ENCODE data around the gene LAMC1. TPM values are rescaled to one million over a fixed set of nuclear protein-coding genes. Genes with fewer than 3 reads are reported as not detected.

Gene LAMC1
- total RNA-seq, 1 experiment from 2014 or later, result 10.8 TPM

GRCh38 chr1:183165456-183165855 lies 142.2 kb downstream of the LAMC1 start:
- H3K9ac ChIP-seq (ENCODE audit: low read length), result no peak overlapping the region
- H2AFZ ChIP-seq (ENCODE audit: low read length), result no peak overlapping the region
- no peak overlapping the region for H3K4me3 ChIP-seq (ENCODE audit: low read length)
- no peak for DNase-seq
- no peaks in the 10 kb centered on the region for H3K36me3 ChIP-seq (ENCODE audit: insufficient read depth, low read length)
- H3K27me3 ChIP-seq (ENCODE audit: low read length), result no peaks in the 10 kb centered on the region
- no peak overlapping the region for H3K4me2 ChIP-seq (ENCODE audit: low read depth, low read length, poor library complexity, severe bottlenecking)
- no peaks in the 10 kb centered on the region for H3K4me1 ChIP-seq (ENCODE audit: low read length)
- H3K27ac ChIP-seq (ENCODE audit: low read length), result no peak overlapping the region
- H3K9me2 ChIP-seq (replicated peaks; ENCODE audit: insufficient read depth, low read length), result no peaks in the 10 kb centered on the region
- no peaks in the 10 kb centered on the region for H4K20me1 ChIP-seq (ENCODE audit: insufficient read depth, low read depth, low read length)
- no peaks in the 10 kb centered on the region for H3K9me3 ChIP-seq (ENCODE audit: low read length)
- no peaks in the 10 kb centered on the region for H3K79me2 ChIP-seq (ENCODE audit: low read length)

- no peaks in the 10 kb centered on the region for H3K36me3 ChIP-seq (ENCODE audit: insufficient read depth, low read length)
- H3K27ac ChIP-seq (ENCODE audit: low read length), result no peak overlapping the region
- no peak overlapping the region for H3K4me3 ChIP-seq (ENCODE audit: low read length)
- no peaks in the 10 kb centered on the region for H3K79me2 ChIP-seq (ENCODE audit: low read length)
- no peaks in the 10 kb centered on the region for H3K9me2 ChIP-seq (replicated peaks; ENCODE audit: insufficient read depth, low read length)
- no peaks in the 10 kb centered on the region for H3K27me3 ChIP-seq (ENCODE audit: low read length)
- H2AFZ ChIP-seq (ENCODE audit: low read length), result no peak overlapping the region
- H3K9ac ChIP-seq (ENCODE audit: low read length), result no peak overlapping the region
- no peak for DNase-seq
- H3K9me3 ChIP-seq (ENCODE audit: low read length), result no peaks in the 10 kb centered on the region
- no peak overlapping the region for H3K4me2 ChIP-seq (ENCODE audit: low read depth, low read length, poor library complexity, severe bottlenecking)
- H4K20me1 ChIP-seq (ENCODE audit: insufficient read depth, low read depth, low read length), result no peaks in the 10 kb centered on the region
- H3K4me1 ChIP-seq (ENCODE audit: low read length), result no peaks in the 10 kb centered on the region
These were observed 143.2 kb downstream of the LAMC1 start for GRCh38 chr1:183166454-183166853.

GRCh38 chr1:183167676-183168075 lies 144.5 kb downstream of the LAMC1 start:
- H3K27me3 ChIP-seq (ENCODE audit: low read length), result no peaks in the 10 kb centered on the region
- H3K9me2 ChIP-seq (replicated peaks; ENCODE audit: insufficient read depth, low read length), result no peaks in the 10 kb centered on the region
- no peak for DNase-seq
- no peaks in the 10 kb centered on the region for H3K36me3 ChIP-seq (ENCODE audit: insufficient read depth, low read length)
- H3K4me3 ChIP-seq (ENCODE audit: low read length), result no peak overlapping the region
- no peaks in the 10 kb centered on the region for H4K20me1 ChIP-seq (ENCODE audit: insufficient read depth, low read depth, low read length)
- H3K9me3 ChIP-seq (ENCODE audit: low read length), result no peaks in the 10 kb centered on the region
- H3K9ac ChIP-seq (ENCODE audit: low read length), result no peak overlapping the region
- no peaks in the 10 kb centered on the region for H3K79me2 ChIP-seq (ENCODE audit: low read length)
- no peak overlapping the region for H3K27ac ChIP-seq (ENCODE audit: low read length)
- no peak overlapping the region for H2AFZ ChIP-seq (ENCODE audit: low read length)
- no peak overlapping the region for H3K4me2 ChIP-seq (ENCODE audit: low read depth, low read length, poor library complexity, severe bottlenecking)
- no peaks in the 10 kb centered on the region for H3K4me1 ChIP-seq (ENCODE audit: low read length)

- Histone ChIP-seq H3K36me3 (ENCODE audit: insufficient read depth, low read length) (no peaks in the 10 kb centered on the region), H4K20me1 (ENCODE audit: insufficient read depth, low read depth, low read length) (no peaks in the 10 kb centered on the region), H3K9me3 (ENCODE audit: low read length) (no peaks in the 10 kb centered on the region), H3K4me1 (ENCODE audit: low read length) (no peaks in the 10 kb centered on the region), H3K4me2 (ENCODE audit: low read depth, low read length, poor library complexity, severe bottlenecking) (no peak overlapping the region), H2AFZ (ENCODE audit: low read length) (no peak overlapping the region), H3K27ac (ENCODE audit: low read length) (no peak overlapping the region), H3K9me2 (replicated peaks; ENCODE audit: insufficient read depth, low read length) (no peaks in the 10 kb centered on the region), H3K9ac (ENCODE audit: low read length) (no peak overlapping the region), H3K4me3 (ENCODE audit: low read length) (no peak overlapping the region), H3K79me2 (ENCODE audit: low read length) (no peaks in the 10 kb centered on the region), H3K27me3 (ENCODE audit: low read length) (no peaks in the 10 kb centered on the region)
- no peak for DNase-seq
These were observed 145.1 kb downstream of the LAMC1 start for GRCh38 chr1:183168308-183168707.

GRCh38 chr1:183173828-183174227 lies 150.6 kb downstream of the LAMC1 start:
- Histone ChIP-seq H3K9me3 (ENCODE audit: low read length) (no peaks in the 10 kb centered on the region), H3K36me3 (ENCODE audit: insufficient read depth, low read length) (no peaks in the 10 kb centered on the region), H3K9ac (ENCODE audit: low read length) (no peak overlapping the region), H3K4me2 (ENCODE audit: low read depth, low read length, poor library complexity, severe bottlenecking) (no peak overlapping the region), H2AFZ (ENCODE audit: low read length) (no peak overlapping the region), H3K27me3 (ENCODE audit: low read length) (no peaks in the 10 kb centered on the region), H3K79me2 (ENCODE audit: low read length) (no peaks in the 10 kb centered on the region), H3K4me3 (ENCODE audit: low read length) (no peak overlapping the region), H3K27ac (ENCODE audit: low read length) (no peak overlapping the region), H4K20me1 (ENCODE audit: insufficient read depth, low read depth, low read length) (no peaks in the 10 kb centered on the region), H3K9me2 (replicated peaks; ENCODE audit: insufficient read depth, low read length) (no peaks in the 10 kb centered on the region), H3K4me1 (ENCODE audit: low read length) (no peaks in the 10 kb centered on the region)
- no peak for DNase-seq

GRCh38 chr1:183175631-183176030 lies 152.4 kb downstream of the LAMC1 start:
- no peaks in the 10 kb centered on the region for H3K9me2 ChIP-seq (replicated peaks; ENCODE audit: insufficient read depth, low read length)
- no peaks in the 10 kb centered on the region for H3K27me3 ChIP-seq (ENCODE audit: low read length)
- no peaks in the 10 kb centered on the region for H3K36me3 ChIP-seq (ENCODE audit: insufficient read depth, low read length)
- no peaks in the 10 kb centered on the region for H3K9me3 ChIP-seq (ENCODE audit: low read length)
- no peak overlapping the region for H2AFZ ChIP-seq (ENCODE audit: low read length)
- no peak overlapping the region for H3K27ac ChIP-seq (ENCODE audit: low read length)
- H3K4me1 ChIP-seq (ENCODE audit: low read length), result no peaks in the 10 kb centered on the region
- H4K20me1 ChIP-seq (ENCODE audit: insufficient read depth, low read depth, low read length), result no peaks in the 10 kb centered on the region
- no peak for DNase-seq
- no peak overlapping the region for H3K4me2 ChIP-seq (ENCODE audit: low read depth, low read length, poor library complexity, severe bottlenecking)
- no peak overlapping the region for H3K9ac ChIP-seq (ENCODE audit: low read length)
- no peak overlapping the region for H3K4me3 ChIP-seq (ENCODE audit: low read length)
- H3K79me2 ChIP-seq (ENCODE audit: low read length), result no peaks in the 10 kb centered on the region

- Histone ChIP-seq H3K9me3 (ENCODE audit: low read length) (no peaks in the 10 kb centered on the region), H3K4me1 (ENCODE audit: low read length) (no peaks in the 10 kb centered on the region), H3K9me2 (replicated peaks; ENCODE audit: insufficient read depth, low read length) (no peaks in the 10 kb centered on the region), H3K36me3 (ENCODE audit: insufficient read depth, low read length) (no peaks in the 10 kb centered on the region), H3K4me3 (ENCODE audit: low read length) (no peak overlapping the region), H3K9ac (ENCODE audit: low read length) (no peak overlapping the region), H3K27ac (ENCODE audit: low read length) (no peak overlapping the region), H3K79me2 (ENCODE audit: low read length) (no peaks in the 10 kb centered on the region), H4K20me1 (ENCODE audit: insufficient read depth, low read depth, low read length) (no peaks in the 10 kb centered on the region), H3K4me2 (ENCODE audit: low read depth, low read length, poor library complexity, severe bottlenecking) (no peak overlapping the region), H2AFZ (ENCODE audit: low read length) (no peak overlapping the region), H3K27me3 (ENCODE audit: low read length) (no peaks in the 10 kb centered on the region)
- no peak for DNase-seq
These were observed 155.3 kb downstream of the LAMC1 start for GRCh38 chr1:183178545-183178944.

GRCh38 chr1:183179033-183179432 lies 155.8 kb downstream of the LAMC1 start:
- no peak overlapping the region for H3K27ac ChIP-seq (ENCODE audit: low read length)
- no peaks in the 10 kb centered on the region for H3K4me1 ChIP-seq (ENCODE audit: low read length)
- H4K20me1 ChIP-seq (ENCODE audit: insufficient read depth, low read depth, low read length), result no peaks in the 10 kb centered on the region
- no peak overlapping the region for H3K4me3 ChIP-seq (ENCODE audit: low read length)
- DNase-seq, result no peak
- H3K9ac ChIP-seq (ENCODE audit: low read length), result no peak overlapping the region
- no peaks in the 10 kb centered on the region for H3K79me2 ChIP-seq (ENCODE audit: low read length)
- H3K9me2 ChIP-seq (replicated peaks; ENCODE audit: insufficient read depth, low read length), result no peaks in the 10 kb centered on the region
- H3K9me3 ChIP-seq (ENCODE audit: low read length), result no peaks in the 10 kb centered on the region
- no peak overlapping the region for H3K4me2 ChIP-seq (ENCODE audit: low read depth, low read length, poor library complexity, severe bottlenecking)
- H3K36me3 ChIP-seq (ENCODE audit: insufficient read depth, low read length), result no peaks in the 10 kb centered on the region
- no peaks in the 10 kb centered on the region for H3K27me3 ChIP-seq (ENCODE audit: low read length)
- H2AFZ ChIP-seq (ENCODE audit: low read length), result no peak overlapping the region

GRCh38 chr1:183180218-183180617 lies 157.0 kb downstream of the LAMC1 start:
- Histone ChIP-seq H3K36me3 (ENCODE audit: insufficient read depth, low read length) (no peaks in the 10 kb centered on the region), H3K27me3 (ENCODE audit: low read length) (no peaks in the 10 kb centered on the region), H3K4me2 (ENCODE audit: low read depth, low read length, poor library complexity, severe bottlenecking) (no peak overlapping the region), H3K79me2 (ENCODE audit: low read length) (no peaks in the 10 kb centered on the region), H3K9ac (ENCODE audit: low read length) (no peak overlapping the region), H4K20me1 (ENCODE audit: insufficient read depth, low read depth, low read length) (no peaks in the 10 kb centered on the region), H3K9me3 (ENCODE audit: low read length) (no peaks in the 10 kb centered on the region), H3K27ac (ENCODE audit: low read length) (no peak overlapping the region), H2AFZ (ENCODE audit: low read length) (no peak overlapping the region), H3K9me2 (replicated peaks; ENCODE audit: insufficient read depth, low read length) (no peaks in the 10 kb centered on the region), H3K4me1 (ENCODE audit: low read length) (no peaks in the 10 kb centered on the region), H3K4me3 (ENCODE audit: low read length) (no peak overlapping the region)
- no peak for DNase-seq

All from Karpas-422 (cell line).